ENCODE measurements around the gene NFIX. TPM values are rescaled to one million over a fixed set of nuclear protein-coding genes. Genes with fewer than 3 reads are reported as not detected.
"Not testable (repeated sequence)": the region's sequence is repeated elsewhere in the genome, so short reads cannot be mapped to it uniquely, and the experiment has no call there.

NFIX gene
- total and polyA plus RNA-seq, 4 donors = 26.0 to 190 (median 89.6) TPM

DNA sequence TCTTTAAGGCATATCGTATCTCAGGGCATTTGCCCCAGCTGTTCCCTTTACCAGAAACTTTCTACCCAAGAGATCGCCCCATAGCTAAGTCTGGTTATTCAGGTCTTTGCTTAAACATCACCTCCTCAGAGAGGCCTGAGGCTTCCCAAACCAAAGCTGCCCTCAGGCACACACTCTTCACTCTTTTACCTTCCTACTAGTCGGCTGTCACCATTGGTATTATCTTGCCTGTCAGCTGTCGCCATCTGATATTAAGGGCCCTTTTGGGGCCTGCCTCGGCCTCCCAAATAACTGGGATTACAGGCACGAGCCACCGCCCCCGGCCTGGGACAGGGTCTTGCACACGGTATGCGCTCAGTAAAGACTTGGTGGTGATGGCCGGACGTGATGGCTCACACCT, 39.3 kb upstream of the NFIX start:
- Histone ChIP-seq H3K9ac (ENCODE audit: insufficient read depth in 1 of 2, low read length in 2 of 2) (peak overlapping the region in 1 of 2 donors; percentile 61), H3K4me3 (no peak overlapping the region), H3K27me3 (ENCODE audit: control insufficient read depth in 3 of 3, insufficient read depth in 3 of 3, low read length in 2 of 3) (no peaks in the 10 kb centered on the region), H3K9me3 (ENCODE audit: control insufficient read depth in 4 of 4, insufficient read depth in 3 of 4, low read length in 3 of 4) (no peaks in the 10 kb centered on the region), H3K4me1 (ENCODE audit: control insufficient read depth in 5 of 5, insufficient read depth in 5 of 5, low read length in 5 of 5) (peaks cover 0 to 40% (median 11%) of the 10 kb centered on the region in 5 donors), H3K27ac (ENCODE audit: low read depth in 1 of 2, low read length in 1 of 2) (peak overlapping the region in 1 of 2 donors; percentile 32), H3K36me3 (ENCODE audit: control insufficient read depth in 4 of 4, insufficient read depth in 4 of 4, low read length in 4 of 4) (peaks cover 0 to 22% (median 13%) of the 10 kb centered on the region in 4 donors)
- 63 to 70% methylated on average over 12 of the region's 12 CpGs for WGBS, 2 donors
- TF ChIP-seq, protein P1, sequence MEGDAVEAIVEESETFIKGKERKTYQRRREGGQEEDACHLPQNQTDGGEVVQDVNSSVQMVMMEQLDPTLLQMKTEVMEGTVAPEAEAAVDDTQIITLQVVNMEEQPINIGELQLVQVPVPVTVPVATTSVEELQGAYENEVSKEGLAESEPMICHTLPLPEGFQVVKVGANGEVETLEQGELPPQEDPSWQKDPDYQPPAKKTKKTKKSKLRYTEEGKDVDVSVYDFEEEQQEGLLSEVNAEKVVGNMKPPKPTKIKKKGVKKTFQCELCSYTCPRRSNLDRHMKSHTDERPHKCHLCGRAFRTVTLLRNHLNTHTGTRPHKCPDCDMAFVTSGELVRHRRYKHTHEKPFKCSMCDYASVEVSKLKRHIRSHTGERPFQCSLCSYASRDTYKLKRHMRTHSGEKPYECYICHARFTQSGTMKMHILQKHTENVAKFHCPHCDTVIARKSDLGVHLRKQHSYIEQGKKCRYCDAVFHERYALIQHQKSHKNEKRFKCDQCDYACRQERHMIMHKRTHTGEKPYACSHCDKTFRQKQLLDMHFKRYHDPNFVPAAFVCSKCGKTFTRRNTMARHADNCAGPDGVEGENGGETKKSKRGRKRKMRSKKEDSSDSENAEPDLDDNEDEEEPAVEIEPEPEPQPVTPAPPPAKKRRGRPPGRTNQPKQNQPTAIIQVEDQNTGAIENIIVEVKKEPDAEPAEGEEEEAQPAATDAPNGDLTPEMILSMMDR (IDR thresholded peaks at IDR 0.05; ENCODE audit: control extremely low read depth, extremely low read depth) = no peak
- DNase-seq = no peak
- no peak for ATAC-seq (ENCODE audit: insufficient read depth, low FRiP score)

DNA sequence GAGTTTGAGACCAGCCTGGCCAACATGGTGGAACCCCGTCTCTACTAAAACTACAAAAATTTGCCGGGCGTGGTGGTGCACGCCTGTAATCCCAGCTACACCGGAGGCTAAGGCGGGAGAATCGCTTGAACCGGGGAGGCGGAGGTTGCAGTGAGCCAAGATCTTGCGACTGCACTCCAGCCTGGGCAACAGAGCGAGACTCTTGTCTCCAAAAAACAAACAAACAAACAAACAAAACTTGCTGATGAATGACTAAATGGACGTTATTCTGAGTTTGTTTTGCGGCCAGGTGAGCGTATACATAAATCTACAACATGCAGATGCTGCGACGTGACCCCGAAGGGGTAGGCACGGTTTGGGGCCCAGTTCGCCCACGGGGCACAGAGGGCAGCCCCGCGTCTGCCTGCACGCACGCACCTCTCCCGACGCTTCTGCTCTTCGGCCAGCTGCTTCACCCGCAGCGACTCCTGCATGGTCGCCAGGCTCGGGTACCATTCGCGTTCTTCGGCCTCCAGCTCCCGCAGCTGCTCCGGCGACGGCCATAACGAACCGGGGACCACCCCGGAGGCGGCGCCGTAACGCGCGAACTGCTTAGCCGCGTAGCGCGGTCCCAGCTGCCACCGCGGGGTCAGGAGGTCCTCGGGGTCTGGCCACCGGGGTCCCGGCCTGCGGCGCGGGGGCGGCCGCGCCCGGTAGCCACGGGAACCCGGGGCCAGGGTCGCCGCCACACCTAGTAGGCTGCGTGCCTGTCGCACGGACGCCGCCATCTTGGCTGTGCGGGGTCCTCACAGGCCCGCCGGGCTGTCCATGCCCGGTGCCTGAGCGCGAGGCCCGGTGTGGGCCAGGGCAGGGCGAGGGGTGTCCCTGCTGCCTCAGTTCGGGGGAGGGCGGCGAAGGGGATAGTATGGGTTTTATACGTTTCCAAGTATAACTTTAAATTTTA, 38.6 kb upstream of the NFIX start, which contains the start of gene GADD45GIP1:
Gene GADD45GIP1 (minus strand): TSS at position 778 of the 943 bp plus-strand sequence. CDS start 11 bp downstream, at position 767.
- WGBS, 2 donors = 5% methylated on average over 71 to 84 of the region's 84 CpGs
- Histone ChIP-seq H3K4me3 (peak within 1 kb of the TSS; percentile 99), H3K27me3 (ENCODE audit: control insufficient read depth in 3 of 3, insufficient read depth in 3 of 3, low read length in 2 of 3) (no peaks in the 10 kb centered on the region), H3K27ac (ENCODE audit: low read depth in 1 of 2, low read length in 1 of 2) (peak within 1 kb of the TSS; percentile 96 to 99), H3K9me3 (ENCODE audit: control insufficient read depth in 4 of 4, insufficient read depth in 3 of 4, low read length in 3 of 4) (no peaks in the 10 kb centered on the region), H3K36me3 (ENCODE audit: control insufficient read depth in 4 of 4, insufficient read depth in 4 of 4, low read length in 4 of 4) (peaks cover 0 to 18% (median 10%) of the 10 kb centered on the region in 4 donors), H3K9ac (ENCODE audit: insufficient read depth in 1 of 2, low read length in 2 of 2) (peak within 1 kb of the TSS; percentile 32 to 61), H3K4me1 (ENCODE audit: control insufficient read depth in 5 of 5, insufficient read depth in 5 of 5, low read length in 5 of 5) (peaks cover 0 to 40% (median 11%) of the 10 kb centered on the region in 5 donors)
- TF ChIP-seq, protein P1 (IDR thresholded peaks at IDR 0.05; ENCODE audit: control extremely low read depth, extremely low read depth) = no peak
- peak; percentile 80 to 85 (median 84) for DNase-seq
- peak; percentile 98 for ATAC-seq (ENCODE audit: insufficient read depth, low FRiP score)

DNA sequence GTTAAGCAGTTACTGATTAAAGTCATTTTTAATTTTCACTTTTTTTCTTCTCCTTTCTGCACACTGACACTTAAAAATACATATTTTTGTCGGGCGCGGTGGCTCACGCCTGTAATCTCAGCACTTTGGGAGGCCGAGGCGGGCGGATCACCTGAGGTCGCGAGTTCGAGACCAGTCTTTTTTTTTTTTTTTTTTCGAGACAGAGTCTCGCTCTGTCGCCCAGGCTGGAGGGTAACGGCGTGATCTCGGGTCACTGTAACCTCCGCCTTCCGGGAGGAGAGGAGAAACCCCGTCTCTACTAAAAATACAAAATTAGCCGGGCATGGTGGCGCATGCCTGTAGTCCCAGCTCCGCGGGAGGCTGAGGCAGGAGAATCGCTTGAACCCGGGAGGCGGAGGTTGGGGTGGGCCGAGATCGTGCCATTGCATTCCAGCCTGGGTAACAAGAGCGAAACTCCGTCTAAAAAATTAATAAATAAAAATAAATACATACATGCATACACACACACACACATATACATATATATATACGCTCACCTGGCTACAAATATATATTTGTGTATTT, 37.8 kb upstream of the NFIX start:
- H3K27me3 ChIP-seq (ENCODE audit: control insufficient read depth in 3 of 3, insufficient read depth in 3 of 3, low read length in 2 of 3); H3K9me3 ChIP-seq (ENCODE audit: control insufficient read depth in 4 of 4, insufficient read depth in 3 of 4, low read length in 3 of 4); DNase-seq: not testable (repeated sequence)
- Histone ChIP-seq H3K36me3 (ENCODE audit: control insufficient read depth in 4 of 4, insufficient read depth in 4 of 4, low read length in 4 of 4) (peaks cover 0 to 16% (median 6%) of the 10 kb centered on the region in 4 donors), H3K4me3 (peak overlapping the region; percentile 99), H3K27ac (ENCODE audit: low read depth in 1 of 2, low read length in 1 of 2) (peak overlapping the region; percentile 96 to 99), H3K9ac (ENCODE audit: insufficient read depth in 1 of 2, low read length in 2 of 2) (peak overlapping the region in 1 of 2 donors; percentile 32), H3K4me1 (ENCODE audit: control insufficient read depth in 5 of 5, insufficient read depth in 5 of 5, low read length in 5 of 5) (peaks cover 0 to 35% (median 11%) of the 10 kb centered on the region in 5 donors)
- 23 to 38% methylated on average over 31 of the region's 31 CpGs for WGBS, 2 donors
- ATAC-seq (ENCODE audit: insufficient read depth, low FRiP score) = peak; percentile 15

DNA sequence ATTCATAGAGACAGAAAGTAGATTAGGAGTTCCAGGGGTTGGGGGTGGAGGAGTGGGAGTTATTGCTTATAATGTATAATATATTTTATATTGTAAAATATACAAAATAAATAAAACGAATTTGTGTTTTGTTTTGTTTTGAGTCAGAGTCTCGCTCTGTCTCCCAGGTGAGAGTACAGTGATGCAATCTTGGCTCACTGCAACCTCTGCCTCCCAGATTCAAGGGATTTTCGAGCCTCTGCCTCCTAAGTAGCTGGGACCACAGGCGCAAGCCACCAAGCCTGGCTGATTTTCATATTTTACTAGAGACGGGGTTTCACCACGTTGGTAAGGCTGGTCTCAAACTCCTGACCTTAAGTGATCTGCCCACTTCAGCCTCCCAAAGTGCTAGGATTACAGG, 35.8 kb upstream of the NFIX start:
- DNase-seq (no peak), ATAC-seq (ENCODE audit: insufficient read depth, low FRiP score) (no peak)
- Histone ChIP-seq H3K36me3 (ENCODE audit: control insufficient read depth in 4 of 4, insufficient read depth in 4 of 4, low read length in 4 of 4) (peaks cover 0 to 5% (median 1%) of the 10 kb centered on the region in 4 donors), H3K27me3 (ENCODE audit: control insufficient read depth in 3 of 3, insufficient read depth in 3 of 3, low read length in 2 of 3) (no peaks in the 10 kb centered on the region), H3K4me1 (ENCODE audit: control insufficient read depth in 5 of 5, insufficient read depth in 5 of 5, low read length in 5 of 5) (peaks cover 0 to 15% (median 5%) of the 10 kb centered on the region in 5 donors), H3K9me3 (ENCODE audit: control insufficient read depth in 4 of 4, insufficient read depth in 3 of 4, low read length in 3 of 4) (no peaks in the 10 kb centered on the region), H3K27ac (ENCODE audit: low read depth in 1 of 2, low read length in 1 of 2) (no peak overlapping the region), H3K4me3 (no peak overlapping the region), H3K9ac (ENCODE audit: insufficient read depth in 1 of 2, low read length in 2 of 2) (no peak overlapping the region)
- WGBS, 2 donors = 74 to 77% methylated on average over 6 of the region's 6 CpGs
- TF ChIP-seq, protein P1 (IDR thresholded peaks at IDR 0.05; ENCODE audit: control extremely low read depth, extremely low read depth) = no peak
